ENCODE data around the gene SLC29A1.
"Not testable (repeated sequence)": the region's sequence is repeated elsewhere in the genome, so short reads cannot be mapped to it uniquely, and the experiment has no call there.

The SLC29A1 gene

GRCh38 chr6:44222486-44223318 lies 693 bp upstream of the SLC29A1 start:
- DNase-seq (ENCODE audit: low read depth, low spot score) = no peak

DNA sequence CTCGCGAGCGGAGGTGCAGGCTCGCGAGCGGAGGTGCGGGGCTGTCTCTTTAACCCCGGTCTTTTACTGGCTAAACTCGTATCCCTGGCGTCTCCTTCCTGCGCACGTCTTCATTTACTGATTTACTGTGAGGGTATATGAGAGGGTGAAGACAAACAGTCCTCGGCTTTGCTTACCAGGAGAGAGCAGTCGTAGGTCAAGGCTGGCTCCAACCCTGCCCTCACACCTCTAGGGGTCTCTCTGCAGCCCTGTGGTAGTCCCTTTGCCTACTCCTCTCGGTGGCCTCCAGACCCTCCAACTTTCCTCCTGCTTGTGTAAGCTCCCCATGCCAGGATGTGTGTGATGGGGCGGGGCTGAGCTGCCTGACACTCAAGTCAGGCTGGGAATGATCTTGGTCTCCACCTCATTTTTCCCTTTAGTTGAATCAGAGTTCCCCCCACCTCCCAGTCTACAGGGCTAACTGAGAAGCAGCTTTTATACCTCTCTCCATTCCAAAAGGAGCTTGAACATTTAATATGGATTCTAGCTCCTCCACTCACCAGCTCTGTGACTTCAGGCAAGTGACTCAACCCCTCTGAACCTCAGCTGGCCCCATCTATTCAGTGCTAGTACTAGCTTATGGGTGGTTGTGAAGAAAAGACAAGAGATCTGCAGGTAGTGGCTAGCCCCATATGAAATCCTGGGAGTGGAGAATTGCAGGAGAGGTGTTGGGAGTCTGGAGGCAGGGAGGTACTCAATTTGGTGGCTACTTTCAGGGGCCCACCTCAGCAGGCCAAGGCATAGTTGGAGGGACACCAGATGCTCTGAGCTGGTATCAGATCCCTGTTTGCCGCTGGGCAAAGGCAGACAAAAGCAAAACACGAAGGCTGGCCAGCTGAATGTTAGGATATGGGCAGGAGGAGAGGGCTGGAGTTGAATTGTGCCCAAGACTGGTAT lies 902 bp downstream of the SLC29A1 start:
- no peak for DNase-seq (ENCODE audit: low read depth, low spot score)

DNA sequence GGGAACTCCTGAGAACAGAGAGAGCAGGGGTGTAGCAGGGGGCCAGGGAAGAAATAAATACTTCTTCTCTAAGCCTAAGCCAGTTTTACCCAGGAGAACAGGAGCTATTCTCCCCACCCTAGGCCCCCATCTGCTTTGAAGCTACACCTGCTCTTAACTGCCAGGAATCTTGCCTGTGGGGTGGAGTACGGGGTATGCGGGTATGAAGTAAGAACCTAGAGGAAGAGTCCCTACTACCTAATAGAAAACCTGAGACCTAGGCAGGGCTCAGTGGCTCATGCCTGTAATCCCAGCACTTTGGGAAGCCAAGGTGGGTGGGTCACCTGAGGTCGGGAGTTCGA lies 1.5 kb downstream of the SLC29A1 start:
- DNase-seq (ENCODE audit: low read depth, low spot score) = no peak

DNA sequence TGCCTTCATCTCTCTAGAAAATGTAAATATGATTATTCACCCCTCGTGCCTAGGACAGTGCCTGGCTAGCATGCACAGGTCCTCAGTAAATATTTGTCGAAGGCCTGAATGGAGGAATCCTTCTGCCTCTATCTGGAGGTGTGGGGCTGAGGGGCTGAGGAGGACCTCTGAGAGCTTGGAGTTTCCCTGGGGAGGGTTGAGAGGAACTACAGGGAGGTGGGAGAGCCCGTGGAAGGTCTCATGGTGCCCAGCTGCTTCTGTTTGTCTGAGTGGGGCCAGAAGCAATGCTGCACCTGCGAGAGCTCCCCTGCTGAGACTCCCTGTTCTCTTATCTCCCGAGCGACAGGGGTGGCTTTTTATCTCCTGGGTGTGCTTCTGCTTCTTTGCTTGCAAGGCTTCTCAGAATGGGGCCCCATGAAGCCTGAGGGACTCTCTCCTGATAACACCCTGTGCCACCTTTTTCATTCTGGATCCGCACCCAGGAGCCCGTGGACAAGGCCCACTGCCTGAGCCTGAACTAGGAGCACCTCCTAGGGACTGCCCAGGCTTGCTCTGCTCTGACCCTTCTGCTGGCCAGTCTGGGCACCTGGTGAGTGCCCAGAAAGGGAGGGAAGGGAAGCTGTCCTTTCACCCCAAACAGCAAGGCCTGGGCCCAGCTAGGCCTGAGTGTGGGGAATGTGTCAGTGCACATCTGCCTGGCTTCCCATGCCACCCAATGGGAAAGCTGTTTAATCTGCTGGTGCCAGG lies 2.4 kb downstream of the SLC29A1 start:
- DNase-seq (ENCODE audit: low read depth, low spot score) = no peak

DNA sequence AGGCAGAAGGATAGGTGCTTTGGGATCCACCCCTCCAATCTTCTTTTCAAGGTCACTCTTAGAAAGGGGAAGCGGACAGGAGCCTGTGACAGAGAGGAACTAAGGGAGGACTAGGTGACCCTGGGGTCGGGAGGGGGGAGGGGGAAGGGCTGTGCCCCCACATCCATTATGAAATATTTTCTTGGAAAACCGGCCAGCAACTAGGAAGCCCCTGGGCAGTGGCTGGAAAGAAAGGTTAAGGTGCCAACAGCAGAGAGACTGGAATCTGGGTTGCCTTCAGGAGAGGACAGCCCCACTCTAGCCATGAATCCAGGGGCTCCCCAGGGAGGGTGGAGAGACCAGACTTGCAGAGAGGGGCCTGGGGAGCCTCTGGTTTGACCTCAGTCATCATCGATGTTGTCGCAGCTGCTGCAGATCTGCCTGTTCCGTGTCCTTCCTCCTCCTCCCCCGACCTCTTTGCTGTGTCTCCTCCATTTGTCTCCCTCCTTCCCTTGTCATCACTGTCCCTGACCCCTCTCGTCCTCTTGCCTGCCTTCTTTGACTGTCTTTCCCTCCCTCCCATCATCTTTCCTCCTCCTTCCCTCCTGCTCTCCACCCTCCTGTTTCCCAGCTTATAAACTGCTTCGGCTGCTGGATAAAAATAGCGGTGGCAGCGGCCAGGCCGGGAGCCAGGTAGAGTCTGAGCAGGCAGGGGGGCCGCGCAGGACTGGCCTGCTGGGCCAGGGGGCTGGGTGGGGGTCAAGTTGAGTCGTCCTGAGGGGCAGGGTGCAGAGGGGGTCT lies 3.2 kb downstream of the SLC29A1 start:
- DNase-seq (ENCODE audit: low read depth, low spot score) = no peak

DNA sequence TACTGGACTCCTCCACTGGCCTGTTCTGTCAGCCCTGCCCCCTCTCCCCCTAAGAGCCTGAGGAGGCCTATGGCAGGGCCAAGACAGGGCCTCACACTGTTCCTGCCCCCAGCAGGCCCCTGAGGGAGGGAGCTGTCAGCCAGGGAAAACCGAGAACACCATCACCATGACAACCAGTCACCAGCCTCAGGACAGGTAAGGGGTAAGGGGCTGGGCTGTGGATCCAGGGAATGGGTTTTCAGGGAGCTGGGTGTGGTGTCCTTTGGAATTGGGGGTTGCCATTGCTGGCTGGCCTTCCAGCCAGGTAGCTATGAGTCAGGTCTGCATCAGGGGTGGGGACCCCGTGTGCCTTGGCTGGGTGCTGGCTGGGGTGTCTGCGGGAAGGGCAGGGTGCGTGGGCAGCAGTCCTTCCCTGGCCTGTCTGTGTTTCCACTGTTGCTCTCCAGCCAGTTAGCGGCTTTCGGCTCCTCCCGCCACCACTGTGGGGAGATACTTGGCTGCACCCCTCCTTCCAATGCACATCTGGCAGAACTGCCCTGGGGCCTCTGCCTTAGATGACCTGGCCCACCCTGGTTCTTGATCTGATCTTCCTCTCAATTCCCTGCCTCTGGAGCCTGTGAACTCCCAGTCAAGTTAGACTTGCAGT lies 3.9 kb downstream of the SLC29A1 start:
- no peak for DNase-seq (ENCODE audit: low read depth, low spot score)

DNA sequence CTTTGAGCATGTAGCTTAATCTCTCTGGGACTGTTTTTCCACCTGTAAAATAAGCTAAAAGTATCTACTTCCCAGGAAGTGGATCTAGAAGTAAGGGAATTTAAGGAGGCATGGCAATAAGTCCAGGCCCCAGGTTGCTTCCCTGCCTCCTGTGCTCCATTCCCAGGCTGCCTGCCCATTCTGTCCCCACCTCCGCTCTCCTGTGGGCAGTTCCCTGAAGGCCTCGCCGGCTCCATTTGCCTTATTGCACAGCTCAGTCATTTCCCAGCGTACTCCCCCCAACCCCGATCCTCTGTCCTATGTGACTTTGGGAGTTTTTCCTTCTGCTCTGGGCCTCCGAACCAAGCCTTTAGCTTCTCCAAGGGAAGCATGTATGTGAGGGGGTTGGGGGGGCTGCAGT lies 4.6 kb downstream of the SLC29A1 start:
- DNase-seq (ENCODE audit: low read depth, low spot score) = no peak

DNA sequence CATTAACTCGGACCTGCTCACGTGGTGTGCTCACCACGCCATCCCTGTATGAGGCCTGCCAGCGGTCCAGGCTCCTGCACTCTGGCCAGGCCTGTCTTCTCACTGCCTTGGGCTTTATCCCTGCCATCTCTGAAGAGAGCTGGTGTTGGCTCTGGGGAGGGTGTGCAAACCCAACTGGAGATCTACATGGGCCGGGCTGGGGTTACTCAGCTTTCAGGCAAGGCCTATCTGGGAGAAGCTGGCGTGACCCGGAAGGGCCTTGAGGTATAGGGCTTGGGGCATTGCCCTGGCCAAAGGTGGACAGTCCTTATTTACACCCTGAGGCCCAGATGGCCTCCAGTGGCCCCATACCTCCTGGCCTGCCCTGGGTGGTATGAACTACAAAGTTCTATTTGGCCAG lies 5.0 kb downstream of the SLC29A1 start:
- no peak for DNase-seq (ENCODE audit: low read depth, low spot score)

GRCh38 chr6:44228836-44229235 lies 5.4 kb downstream of the SLC29A1 start:
- no peak for DNase-seq (ENCODE audit: low read depth, low spot score)

- no peak for DNase-seq (ENCODE audit: low read depth, low spot score)
These were observed 6.1 kb downstream of the SLC29A1 start for GRCh38 chr6:44229376-44230033.

GRCh38 chr6:44230034-44230675 lies 6.8 kb downstream of the SLC29A1 start:
- DNase-seq (ENCODE audit: low read depth, low spot score) = no peak

DNA sequence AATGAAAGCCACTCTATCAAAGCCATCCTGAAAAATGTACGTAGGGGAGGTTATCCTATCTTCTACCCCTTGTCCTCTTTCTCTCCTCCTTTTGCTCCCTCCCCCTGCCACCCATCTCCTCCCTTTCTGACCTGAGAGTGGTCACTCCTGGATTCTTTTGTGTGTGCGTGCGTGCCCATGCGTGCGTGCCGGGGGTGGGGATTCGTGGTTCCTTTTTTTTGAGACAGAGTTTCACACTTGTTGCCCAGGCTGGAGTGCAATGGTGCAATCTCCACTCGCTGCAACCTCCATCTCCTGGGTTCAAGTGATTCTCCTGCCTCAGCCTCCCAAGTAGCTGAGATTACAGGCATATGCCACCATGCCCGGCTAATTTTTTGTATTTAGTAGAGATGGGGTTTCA lies 8.0 kb downstream of the SLC29A1 start:
- not testable (repeated sequence) for DNase-seq (ENCODE audit: low read depth, low spot score)

DNA sequence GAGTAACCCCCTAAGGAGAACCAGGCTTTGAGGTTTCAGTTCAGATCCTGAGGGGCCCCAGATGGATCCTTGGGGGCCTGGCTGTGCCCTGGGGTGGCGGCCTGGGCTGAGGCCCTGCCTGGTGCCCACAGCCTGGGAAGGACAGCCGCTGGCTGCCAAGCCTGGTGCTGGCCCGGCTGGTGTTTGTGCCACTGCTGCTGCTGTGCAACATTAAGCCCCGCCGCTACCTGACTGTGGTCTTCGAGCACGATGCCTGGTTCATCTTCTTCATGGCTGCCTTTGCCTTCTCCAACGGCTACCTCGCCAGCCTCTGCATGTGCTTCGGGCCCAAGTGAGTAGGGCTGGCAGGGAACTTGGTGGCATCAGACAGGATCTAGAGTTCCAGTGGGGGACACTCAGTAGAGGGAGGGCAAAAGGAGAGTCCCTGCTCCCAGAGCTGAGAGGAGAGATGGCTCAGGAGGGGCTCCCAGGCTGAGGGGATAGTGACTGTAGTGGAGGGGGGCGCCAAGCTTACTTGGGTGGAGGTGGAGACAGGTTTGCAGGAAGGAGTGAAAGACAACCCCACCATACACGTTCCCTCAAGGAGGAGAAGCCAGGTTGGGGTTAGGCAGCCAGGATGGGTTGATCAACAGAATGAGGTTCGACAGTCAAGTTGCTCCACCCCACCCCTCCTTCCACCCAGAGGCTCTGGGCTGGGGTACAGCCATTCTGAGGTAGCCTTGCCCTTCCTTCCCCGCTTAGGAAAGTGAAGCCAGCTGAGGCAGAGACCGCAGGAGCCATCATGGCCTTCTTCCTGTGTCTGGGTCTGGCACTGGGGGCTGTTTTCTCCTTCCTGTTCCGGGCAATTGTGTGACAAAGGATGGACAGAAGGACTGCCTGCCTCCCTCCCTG lies 9.5 kb downstream of the SLC29A1 start:
- DNase-seq (ENCODE audit: low read depth, low spot score) = no peak

GRCh38 chr6:44233567-44234100 lies 10.2 kb downstream of the SLC29A1 start:
- DNase-seq (ENCODE audit: low read depth, low spot score) = no peak

- no peak for DNase-seq (ENCODE audit: low read depth, low spot score)
These were observed 11.0 kb downstream of the SLC29A1 start for GRCh38 chr6:44234101-44235025.

DNA sequence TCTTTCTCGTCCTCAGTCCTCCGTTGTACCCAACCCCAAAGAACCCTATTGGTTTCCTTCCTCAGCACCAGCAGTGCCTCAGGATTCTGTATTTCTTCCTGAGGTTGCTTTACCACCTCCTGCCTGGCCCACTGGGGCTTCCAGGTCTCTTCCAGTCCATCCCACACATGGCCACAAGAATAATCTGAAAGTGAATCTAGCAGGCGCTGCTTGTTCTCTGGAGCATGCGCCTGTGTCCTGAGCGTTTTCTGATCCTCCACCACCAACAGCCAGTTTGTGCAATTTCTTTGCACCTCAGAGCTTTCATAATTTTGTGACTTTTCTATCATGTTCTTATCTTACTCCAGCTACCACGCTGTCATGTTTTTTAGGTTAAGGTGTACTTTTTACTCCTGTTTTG lies 11.9 kb downstream of the SLC29A1 start:
- DNase-seq (ENCODE audit: low read depth, low spot score) = no peak

DNA sequence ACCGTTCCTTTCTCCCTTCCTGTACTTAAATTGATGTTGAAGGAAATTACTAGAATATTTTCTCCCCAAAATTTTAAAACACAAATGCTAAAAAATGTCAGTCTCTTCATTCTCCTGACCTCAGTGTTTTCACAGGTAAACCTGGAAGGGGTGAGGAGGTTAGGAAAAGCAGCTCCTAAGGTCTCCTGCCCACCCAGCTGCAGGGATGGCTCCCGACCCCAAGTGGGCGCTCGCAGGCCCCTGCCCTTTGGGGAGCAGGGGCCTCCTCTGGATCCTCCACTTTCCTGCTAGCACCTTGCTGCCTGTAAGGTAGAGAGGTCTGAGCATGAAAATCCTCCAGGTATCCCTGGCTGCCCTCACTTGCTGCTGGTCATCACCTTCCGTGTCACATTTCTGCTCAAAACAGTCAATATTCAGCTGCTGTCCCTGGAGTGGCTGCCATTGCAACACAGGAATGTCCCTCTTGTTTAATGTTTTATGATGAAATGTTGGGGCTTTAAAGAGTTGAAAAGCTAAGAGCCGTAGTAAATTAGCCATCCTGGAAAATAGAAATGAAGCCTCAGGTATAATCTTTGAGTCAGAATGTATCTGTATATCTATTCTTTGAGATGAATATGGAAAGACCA lies 12.6 kb downstream of the SLC29A1 start:
- DNase-seq (ENCODE audit: low read depth, low spot score) = no peak

Measured in brain pericyte (primary cell).